ENCODE results near the gene ANGPTL5. TPM values are rescaled to one million over a fixed set of nuclear protein-coding genes. Genes with fewer than 3 reads are reported as not detected.

The ANGPTL5 gene
- total and polyA plus RNA-seq, 2 experiments from 2014 or later = not detected

GRCh38 chr11:101870510-101870909 lies 45.8 kb downstream of the ANGPTL5 start:
- ATAC-seq = no peak
- DNase-seq (ENCODE audit: low spot score) = no peak
- Histone ChIP-seq H3K27me3 (ENCODE audit: insufficient read depth) (no peaks in the 10 kb centered on the region), H3K9me2 (ENCODE audit: insufficient read depth) (peaks cover 12% of the 10 kb centered on the region; the same call in 1 of the 2 replicates), H3K36me3 (ENCODE audit: insufficient read depth) (no peaks in the 10 kb centered on the region), H3K4me3 (no peak overlapping the region), H3K79me2 (replicated peaks; ENCODE audit: insufficient read depth) (no peaks in the 10 kb centered on the region), H3K4me1 (ENCODE audit: insufficient read depth) (no peaks in the 10 kb centered on the region), H3K4me2 (no peak overlapping the region), H2AFZ (peak overlapping the region; percentile 38; the same call in 1 of the 2 replicates), H3K27ac (ENCODE audit: low read depth) (no peak overlapping the region), H3F3A (replicated peaks; ENCODE audit: low read depth) (no peaks in the 10 kb centered on the region), H4K20me1 (replicated peaks; ENCODE audit: insufficient read depth) (no peaks in the 10 kb centered on the region)
- TF ChIP-seq EZH2 (IDR thresholded peaks at IDR 0.05; ENCODE audit: low read depth, unreplicated experiment) (no peak), POLR2AphosphoS5 (IDR thresholded peaks at IDR 0.05; ENCODE audit: low read depth) (no peak), EZH2phosphoT487 (IDR thresholded peaks at IDR 0.05; ENCODE audit: unreplicated experiment) (no peak), STAT1 (IDR thresholded peaks at IDR 0.05; ENCODE audit: unreplicated experiment) (no peak), NANOG (IDR thresholded peaks at IDR 0.05; ENCODE audit: borderline replicate concordance) (no peak), ZNF331 (CRISPR knock-in tag; IDR thresholded peaks at IDR 0.05; ENCODE audit: low read depth) (no peak), CREB1 (CRISPR knock-in tag; IDR thresholded peaks at IDR 0.05; ENCODE audit: low read depth) (no peak), JUNB (IDR thresholded peaks at IDR 0.05; ENCODE audit: unreplicated experiment) (no peak), ZNF114 (CRISPR knock-in tag; IDR thresholded peaks at IDR 0.05) (no peak)
- TF ChIP-seq, protein P1, sequence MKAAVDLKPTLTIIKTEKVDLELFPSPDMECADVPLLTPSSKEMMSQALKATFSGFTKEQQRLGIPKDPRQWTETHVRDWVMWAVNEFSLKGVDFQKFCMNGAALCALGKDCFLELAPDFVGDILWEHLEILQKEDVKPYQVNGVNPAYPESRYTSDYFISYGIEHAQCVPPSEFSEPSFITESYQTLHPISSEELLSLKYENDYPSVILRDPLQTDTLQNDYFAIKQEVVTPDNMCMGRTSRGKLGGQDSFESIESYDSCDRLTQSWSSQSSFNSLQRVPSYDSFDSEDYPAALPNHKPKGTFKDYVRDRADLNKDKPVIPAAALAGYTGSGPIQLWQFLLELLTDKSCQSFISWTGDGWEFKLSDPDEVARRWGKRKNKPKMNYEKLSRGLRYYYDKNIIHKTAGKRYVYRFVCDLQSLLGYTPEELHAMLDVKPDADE (IDR thresholded peaks at IDR 0.05) = no peak
- TF ChIP-seq, protein P2, sequence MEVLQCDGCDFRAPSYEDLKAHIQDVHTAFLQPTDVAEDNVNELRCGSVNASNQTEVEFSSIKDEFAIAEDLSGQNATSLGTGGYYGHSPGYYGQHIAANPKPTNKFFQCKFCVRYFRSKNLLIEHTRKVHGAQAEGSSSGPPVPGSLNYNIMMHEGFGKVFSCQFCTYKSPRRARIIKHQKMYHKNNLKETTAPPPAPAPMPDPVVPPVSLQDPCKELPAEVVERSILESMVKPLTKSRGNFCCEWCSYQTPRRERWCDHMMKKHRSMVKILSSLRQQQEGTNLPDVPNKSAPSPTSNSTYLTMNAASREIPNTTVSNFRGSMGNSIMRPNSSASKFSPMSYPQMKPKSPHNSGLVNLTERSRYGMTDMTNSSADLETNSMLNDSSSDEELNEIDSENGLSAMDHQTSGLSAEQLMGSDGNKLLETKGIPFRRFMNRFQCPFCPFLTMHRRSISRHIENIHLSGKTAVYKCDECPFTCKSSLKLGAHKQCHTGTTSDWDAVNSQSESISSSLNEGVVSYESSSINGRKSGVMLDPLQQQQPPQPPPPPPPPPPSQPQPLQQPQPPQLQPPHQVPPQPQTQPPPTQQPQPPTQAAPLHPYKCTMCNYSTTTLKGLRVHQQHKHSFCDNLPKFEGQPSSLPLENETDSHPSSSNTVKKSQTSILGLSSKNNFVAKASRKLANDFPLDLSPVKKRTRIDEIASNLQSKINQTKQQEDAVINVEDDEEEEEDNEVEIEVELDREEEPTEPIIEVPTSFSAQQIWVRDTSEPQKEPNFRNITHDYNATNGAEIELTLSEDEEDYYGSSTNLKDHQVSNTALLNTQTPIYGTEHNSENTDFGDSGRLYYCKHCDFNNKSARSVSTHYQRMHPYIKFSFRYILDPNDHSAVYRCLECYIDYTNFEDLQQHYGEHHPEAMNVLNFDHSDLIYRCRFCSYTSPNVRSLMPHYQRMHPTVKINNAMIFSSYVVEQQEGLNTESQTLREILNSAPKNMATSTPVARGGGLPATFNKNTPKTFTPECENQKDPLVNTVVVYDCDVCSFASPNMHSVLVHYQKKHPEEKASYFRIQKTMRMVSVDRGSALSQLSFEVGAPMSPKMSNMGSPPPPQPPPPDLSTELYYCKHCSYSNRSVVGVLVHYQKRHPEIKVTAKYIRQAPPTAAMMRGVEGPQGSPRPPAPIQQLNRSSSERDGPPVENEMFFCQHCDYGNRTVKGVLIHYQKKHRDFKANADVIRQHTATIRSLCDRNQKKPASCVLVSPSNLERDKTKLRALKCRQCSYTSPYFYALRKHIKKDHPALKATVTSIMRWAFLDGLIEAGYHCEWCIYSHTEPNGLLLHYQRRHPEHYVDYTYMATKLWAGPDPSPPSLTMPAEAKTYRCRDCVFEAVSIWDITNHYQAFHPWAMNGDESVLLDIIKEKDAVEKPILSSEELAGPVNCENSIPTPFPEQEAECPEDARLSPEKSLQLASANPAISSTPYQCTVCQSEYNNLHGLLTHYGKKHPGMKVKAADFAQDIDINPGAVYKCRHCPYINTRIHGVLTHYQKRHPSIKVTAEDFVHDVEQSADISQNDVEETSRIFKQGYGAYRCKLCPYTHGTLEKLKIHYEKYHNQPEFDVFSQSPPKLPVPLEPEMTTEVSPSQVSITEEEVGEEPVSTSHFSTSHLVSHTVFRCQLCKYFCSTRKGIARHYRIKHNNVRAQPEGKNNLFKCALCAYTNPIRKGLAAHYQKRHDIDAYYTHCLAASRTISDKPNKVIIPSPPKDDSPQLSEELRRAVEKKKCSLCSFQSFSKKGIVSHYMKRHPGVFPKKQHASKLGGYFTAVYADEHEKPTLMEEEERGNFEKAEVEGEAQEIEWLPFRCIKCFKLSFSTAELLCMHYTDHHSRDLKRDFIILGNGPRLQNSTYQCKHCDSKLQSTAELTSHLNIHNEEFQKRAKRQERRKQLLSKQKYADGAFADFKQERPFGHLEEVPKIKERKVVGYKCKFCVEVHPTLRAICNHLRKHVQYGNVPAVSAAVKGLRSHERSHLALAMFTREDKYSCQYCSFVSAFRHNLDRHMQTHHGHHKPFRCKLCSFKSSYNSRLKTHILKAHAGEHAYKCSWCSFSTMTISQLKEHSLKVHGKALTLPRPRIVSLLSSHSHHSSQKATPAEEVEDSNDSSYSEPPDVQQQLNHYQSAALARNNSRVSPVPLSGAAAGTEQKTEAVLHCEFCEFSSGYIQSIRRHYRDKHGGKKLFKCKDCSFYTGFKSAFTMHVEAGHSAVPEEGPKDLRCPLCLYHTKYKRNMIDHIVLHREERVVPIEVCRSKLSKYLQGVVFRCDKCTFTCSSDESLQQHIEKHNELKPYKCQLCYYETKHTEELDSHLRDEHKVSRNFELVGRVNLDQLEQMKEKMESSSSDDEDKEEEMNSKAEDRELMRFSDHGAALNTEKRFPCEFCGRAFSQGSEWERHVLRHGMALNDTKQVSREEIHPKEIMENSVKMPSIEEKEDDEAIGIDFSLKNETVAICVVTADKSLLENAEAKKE (CRISPR knock-in tag; IDR thresholded peaks at IDR 0.05) = no peak
- TF ChIP-seq, protein P3, sequence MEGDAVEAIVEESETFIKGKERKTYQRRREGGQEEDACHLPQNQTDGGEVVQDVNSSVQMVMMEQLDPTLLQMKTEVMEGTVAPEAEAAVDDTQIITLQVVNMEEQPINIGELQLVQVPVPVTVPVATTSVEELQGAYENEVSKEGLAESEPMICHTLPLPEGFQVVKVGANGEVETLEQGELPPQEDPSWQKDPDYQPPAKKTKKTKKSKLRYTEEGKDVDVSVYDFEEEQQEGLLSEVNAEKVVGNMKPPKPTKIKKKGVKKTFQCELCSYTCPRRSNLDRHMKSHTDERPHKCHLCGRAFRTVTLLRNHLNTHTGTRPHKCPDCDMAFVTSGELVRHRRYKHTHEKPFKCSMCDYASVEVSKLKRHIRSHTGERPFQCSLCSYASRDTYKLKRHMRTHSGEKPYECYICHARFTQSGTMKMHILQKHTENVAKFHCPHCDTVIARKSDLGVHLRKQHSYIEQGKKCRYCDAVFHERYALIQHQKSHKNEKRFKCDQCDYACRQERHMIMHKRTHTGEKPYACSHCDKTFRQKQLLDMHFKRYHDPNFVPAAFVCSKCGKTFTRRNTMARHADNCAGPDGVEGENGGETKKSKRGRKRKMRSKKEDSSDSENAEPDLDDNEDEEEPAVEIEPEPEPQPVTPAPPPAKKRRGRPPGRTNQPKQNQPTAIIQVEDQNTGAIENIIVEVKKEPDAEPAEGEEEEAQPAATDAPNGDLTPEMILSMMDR (conservative IDR thresholded peaks at IDR 0.05; ENCODE audit: low read depth in 2 of 2) = no peak
- TF ChIP-seq, protein P4, sequence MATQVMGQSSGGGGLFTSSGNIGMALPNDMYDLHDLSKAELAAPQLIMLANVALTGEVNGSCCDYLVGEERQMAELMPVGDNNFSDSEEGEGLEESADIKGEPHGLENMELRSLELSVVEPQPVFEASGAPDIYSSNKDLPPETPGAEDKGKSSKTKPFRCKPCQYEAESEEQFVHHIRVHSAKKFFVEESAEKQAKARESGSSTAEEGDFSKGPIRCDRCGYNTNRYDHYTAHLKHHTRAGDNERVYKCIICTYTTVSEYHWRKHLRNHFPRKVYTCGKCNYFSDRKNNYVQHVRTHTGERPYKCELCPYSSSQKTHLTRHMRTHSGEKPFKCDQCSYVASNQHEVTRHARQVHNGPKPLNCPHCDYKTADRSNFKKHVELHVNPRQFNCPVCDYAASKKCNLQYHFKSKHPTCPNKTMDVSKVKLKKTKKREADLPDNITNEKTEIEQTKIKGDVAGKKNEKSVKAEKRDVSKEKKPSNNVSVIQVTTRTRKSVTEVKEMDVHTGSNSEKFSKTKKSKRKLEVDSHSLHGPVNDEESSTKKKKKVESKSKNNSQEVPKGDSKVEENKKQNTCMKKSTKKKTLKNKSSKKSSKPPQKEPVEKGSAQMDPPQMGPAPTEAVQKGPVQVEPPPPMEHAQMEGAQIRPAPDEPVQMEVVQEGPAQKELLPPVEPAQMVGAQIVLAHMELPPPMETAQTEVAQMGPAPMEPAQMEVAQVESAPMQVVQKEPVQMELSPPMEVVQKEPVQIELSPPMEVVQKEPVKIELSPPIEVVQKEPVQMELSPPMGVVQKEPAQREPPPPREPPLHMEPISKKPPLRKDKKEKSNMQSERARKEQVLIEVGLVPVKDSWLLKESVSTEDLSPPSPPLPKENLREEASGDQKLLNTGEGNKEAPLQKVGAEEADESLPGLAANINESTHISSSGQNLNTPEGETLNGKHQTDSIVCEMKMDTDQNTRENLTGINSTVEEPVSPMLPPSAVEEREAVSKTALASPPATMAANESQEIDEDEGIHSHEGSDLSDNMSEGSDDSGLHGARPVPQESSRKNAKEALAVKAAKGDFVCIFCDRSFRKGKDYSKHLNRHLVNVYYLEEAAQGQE (IDR thresholded peaks at IDR 0.05; ENCODE audit: unreplicated experiment) = no peak
- Mint-ChIP-seq H3K36me3 (ENCODE audit: low read depth) (no peaks in the 10 kb centered on the region), H3K27me3 (ENCODE audit: insufficient read depth, low read depth, poor library complexity) (peaks cover 2% of the 10 kb centered on the region), H3K27ac (no peak overlapping the region), H3K4me1 (peaks cover 3% of the 10 kb centered on the region), H3K9me3 (no peaks in the 10 kb centered on the region; the same call in 2 of the 3 replicates), H3K4me3 (no peak overlapping the region)

Measured in GM23338 (cell line).